ENCODE results near the gene SPINK6.

Gene SPINK6

GRCh38 chr5:148224117-148224742 is 21.4 kb downstream of the SPINK6 start:
- no peak for DNase-seq

DNA sequence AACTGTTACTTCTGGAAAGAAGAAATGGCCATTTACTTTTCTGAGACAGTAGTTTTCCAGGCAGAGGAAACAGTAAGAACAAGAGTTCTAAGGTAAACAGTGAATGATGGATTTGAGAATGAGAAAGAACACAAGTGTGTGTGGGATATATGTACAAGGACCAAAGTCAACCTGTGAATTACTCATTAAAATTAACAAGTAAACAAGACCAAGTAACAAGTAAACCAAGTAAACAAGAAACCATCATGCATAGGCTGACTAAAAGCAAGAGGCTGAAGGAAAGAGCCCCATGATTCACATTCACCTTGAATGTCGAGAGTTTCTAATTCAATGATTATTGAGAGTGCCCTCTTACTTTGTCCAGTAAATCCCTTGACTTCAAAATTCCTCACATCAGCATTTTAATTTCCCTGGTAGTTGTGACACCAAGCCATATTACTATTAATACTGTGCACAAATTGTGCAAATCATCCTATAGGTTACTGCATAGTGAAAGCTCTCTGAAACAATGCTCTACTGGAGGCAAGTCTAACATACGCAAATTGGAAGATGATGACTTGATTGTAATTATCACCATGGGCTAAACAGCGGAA is 25.6 kb downstream of the SPINK6 start:
- no peak for DNase-seq

DNA sequence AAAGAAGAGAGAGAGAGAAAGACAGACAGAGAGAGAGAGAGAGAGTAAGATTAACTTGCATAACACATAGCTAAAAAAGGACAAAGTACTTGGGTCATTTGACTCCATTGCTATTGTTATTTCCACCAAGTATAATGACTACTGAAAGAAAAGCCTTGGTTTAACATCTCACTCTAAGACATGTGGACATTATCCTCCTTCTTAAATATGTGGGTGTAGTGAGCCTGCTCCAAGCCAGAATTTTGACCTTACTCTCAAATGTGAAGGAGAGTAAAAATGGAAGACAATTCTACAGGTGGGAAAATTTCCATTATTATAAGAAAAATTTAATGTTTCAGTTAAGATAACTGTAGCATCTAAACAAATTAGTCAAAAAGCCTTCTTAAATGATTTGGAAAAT is 27.0 kb downstream of the SPINK6 start:
- DNase-seq: no peak

- DNase-seq: no peak
These were observed 27.4 kb downstream of the SPINK6 start for GRCh38 chr5:148230240-148230639.

GRCh38 chr5:148237785-148238417 is 35.1 kb downstream of the SPINK6 start:
- DNase-seq: no peak

GRCh38 chr5:148238418-148238794 is 35.6 kb downstream of the SPINK6 start, which contains the start of gene MARCOL:
Gene MARCOL, plus strand, starts transcription at chr5:148238525. Its CDS starts 73 bp downstream, at chr5:148238598.
- DNase-seq: no peak

- DNase-seq: no peak
These were observed 46.1 kb downstream of the SPINK6 start for GRCh38 chr5:148248894-148249293.

GRCh38 chr5:148255456-148255855 is 52.6 kb downstream of the SPINK6 start:
- no peak for DNase-seq

GRCh38 chr5:148259288-148259687 is 56.4 kb downstream of the SPINK6 start:
- no peak for DNase-seq

- no peak for DNase-seq
These were observed 58.4 kb downstream of the SPINK6 start for GRCh38 chr5:148261221-148261620.

Measured in NCI-H1694 (cell line).